Tibial nerve (tissue), 4 donors: Measurements from ENCODE around the gene BRSK2. TPM values are rescaled to one million over a fixed set of nuclear protein-coding genes. Genes with fewer than 3 reads are reported as not detected.
"Not testable (repeated sequence)": the region's sequence is repeated elsewhere in the genome, so short reads cannot be mapped to it uniquely, and the experiment has no call there.

Experiments used
- DNase-seq, 2 donors: peaks; one replicate each; pipeline ENCODE4 v3.0.0-alpha.2; 2019; ENCODE audit warnings: low spot score in 2 of 2
- H3K27ac ChIP-seq, 4 donors: fragments of 200-600 bp; sonication (generic) in 3 of 4; one replicate each; pipeline ENCODE4 v1.5.1; 2017 to 2019; ENCODE audit warnings: mild to moderate bottlenecking in 1 of 4
- H3K27me3 ChIP-seq, 2 donors: fragments of 200-600 bp; sonication (generic) in 1 of 2; one replicate each; pipeline versions ENCODE4 v1.5.1 to v1.6.0; 2017 to 2019
- H3K36me3 ChIP-seq, 3 donors: fragments of 200-600 bp; sonication (generic); one replicate each; pipeline ENCODE4 v1.5.1; 2018 to 2019
- H3K4me1 ChIP-seq, 4 donors: fragments of 200-600 bp; sonication (generic) in 3 of 4; one replicate each; pipeline ENCODE4 v1.5.1; 2017 to 2019
- H3K4me3 ChIP-seq, 4 donors: fragments of 200-600 bp; sonication (generic) in 3 of 4; one replicate each; pipeline ENCODE4 v1.5.1; 2017 to 2019; ENCODE audit warnings: mild to moderate bottlenecking in 1 of 4, moderate library complexity in 1 of 4
- H3K9me3 ChIP-seq, 4 donors: fragments of 200-600 bp; sonication (generic) in 3 of 4; one replicate each; pipeline ENCODE4 v1.5.1; 2017 to 2019
- CTCF ChIP-seq, 5 experiments: fragments of 200-600 bp in 3 of 5; fragments of 450-650 bp in 2 of 5; sonication (generic) in 3 of 5; IDR thresholded peaks; one replicate each; pipeline ENCODE4 v1.5.1; 2016 to 2019; ENCODE audit warnings: antibody characterized with exemption in 5 of 5, mild to moderate bottlenecking in 3 of 5, moderate library complexity in 2 of 5
- EP300 ChIP-seq, 2 donors: sonication (generic); formaldehyde crosslinking; IDR thresholded peaks; one replicate each; pipeline ENCODE4 v1.6.1; 2017; ENCODE audit warnings: antibody characterized with exemption in 2 of 2, mild to moderate bottlenecking in 1 of 2
- POLR2A ChIP-seq, 2 donors: fragments of 450-650 bp; IDR thresholded peaks; one replicate each; pipeline ENCODE4 v1.6.1; 2017; ENCODE audit warnings: antibody characterized with exemption in 2 of 2, mild to moderate bottlenecking in 2 of 2, moderate library complexity in 2 of 2
- WGBS, 2 donors: methylation state at CpG; one replicate each; pipeline ENCODE4 v1.1.5; 2018; 5-methylcytosine and 5-hydroxymethylcytosine counted together
- total RNA-seq, 4 donors: library from RNA; depleted of rRNA; stranded (reverse); fragments of >200 nt; gene quantifications; one replicate each; pipeline ENCODE4 v1.1.0, GENCODE V29; 2016

Gene BRSK2
- total RNA-seq, 4 donors from 2014 or later: 2.4 to 7.8 (median 4.6) TPM

- Histone ChIP-seq H3K27ac (peak overlapping the region in 2 of 4 donors; percentile 50 to 64), H3K9me3 (no peaks in the 10 kb centered on the region), H3K36me3 (no peaks in the 10 kb centered on the region), H3K4me1 (peaks cover 0 to 88% (median 35%) of the 10 kb centered on the region in 4 donors), H3K4me3 (no peak overlapping the region), H3K27me3 (no peaks in the 10 kb centered on the region)
- 77 to 86% methylated on average over 8 to 9 of the region's 9 CpGs for WGBS, 2 donors
- TF ChIP-seq CTCF (IDR thresholded peaks at IDR 0.05): no peak
- TF ChIP-seq EP300 (IDR thresholded peaks at IDR 0.05): no peak
- no peak for DNase-seq
Measured at GRCh38 chr11:1506981-1507380, 117.2 kb downstream of the BRSK2 start.

- Histone ChIP-seq H3K27ac (peak overlapping the region; percentile 17 to 64 (median 36)), H3K4me1 (peaks cover 0 to 89% (median 32%) of the 10 kb centered on the region in 4 donors), H3K4me3 (no peak overlapping the region), H3K27me3 (no peaks in the 10 kb centered on the region), H3K36me3 (no peaks in the 10 kb centered on the region), H3K9me3 (no peaks in the 10 kb centered on the region)
- WGBS, 2 donors: 50 to 65% methylated on average over 21 of the region's 21 CpGs
- no peak for DNase-seq
- TF ChIP-seq POLR2A (IDR thresholded peaks at IDR 0.05) (no peak), EP300 (IDR thresholded peaks at IDR 0.05) (no peak), CTCF (IDR thresholded peaks at IDR 0.05) (no peak)
Measured at GRCh38 chr11:1507381-1508140, 117.8 kb downstream of the BRSK2 start.

- H3K36me3 ChIP-seq: no peaks in the 10 kb centered on the region
- H3K9me3 ChIP-seq: no peaks in the 10 kb centered on the region
- H3K4me3 ChIP-seq: no peak overlapping the region
- WGBS, 2 donors: 67 to 76% methylated on average over 8 to 9 of the region's 15 CpGs
- TF ChIP-seq POLR2A (IDR thresholded peaks at IDR 0.05) (no peak), CTCF (IDR thresholded peaks at IDR 0.05) (no peak), EP300 (IDR thresholded peaks at IDR 0.05) (no peak)
- peak overlapping the region in 3 of 4 donors; percentile 30 to 64 (median 50) for H3K27ac ChIP-seq
- H3K4me1 ChIP-seq: peaks cover 0 to 87% (median 32%) of the 10 kb centered on the region in 4 donors
- no peaks in the 10 kb centered on the region for H3K27me3 ChIP-seq
- no peak for DNase-seq
Measured at GRCh38 chr11:1508491-1508891, 118.8 kb downstream of the BRSK2 start.

- no peaks in the 10 kb centered on the region for H3K36me3 ChIP-seq
- WGBS, 2 donors: 57 to 71% methylated on average over 6 to 10 of the region's 10 CpGs
- no peak overlapping the region for H3K4me3 ChIP-seq
- H3K4me1 ChIP-seq: peaks cover 0 to 87% (median 33%) of the 10 kb centered on the region in 4 donors
- peak overlapping the region in 3 of 4 donors; percentile 30 to 64 (median 56) for H3K27ac ChIP-seq
- no peak for TF ChIP-seq POLR2A (IDR thresholded peaks at IDR 0.05)
- no peak for TF ChIP-seq EP300 (IDR thresholded peaks at IDR 0.05)
- no peak for TF ChIP-seq CTCF (IDR thresholded peaks at IDR 0.05)
- no peaks in the 10 kb centered on the region for H3K27me3 ChIP-seq
- no peak for DNase-seq
- no peaks in the 10 kb centered on the region for H3K9me3 ChIP-seq
Measured at GRCh38 chr11:1508986-1509385, 119.3 kb downstream of the BRSK2 start.

GRCh38 chr11:1509626-1510255, 120.0 kb downstream of the BRSK2 start:
- H3K4me3 ChIP-seq: no peak overlapping the region
- H3K27ac ChIP-seq: peak overlapping the region in 2 of 4 donors; percentile 50 to 64
- H3K9me3 ChIP-seq: no peaks in the 10 kb centered on the region
- H3K36me3 ChIP-seq: no peaks in the 10 kb centered on the region
- WGBS, 2 donors: 51 to 82% methylated on average over 6 to 10 of the region's 20 CpGs
- peaks cover 0 to 87% (median 34%) of the 10 kb centered on the region in 4 donors for H3K4me1 ChIP-seq
- H3K27me3 ChIP-seq: no peaks in the 10 kb centered on the region
- TF ChIP-seq EP300 (IDR thresholded peaks at IDR 0.05) (no peak), CTCF (IDR thresholded peaks at IDR 0.05) (no peak), POLR2A (IDR thresholded peaks at IDR 0.05) (no peak)
- no peak for DNase-seq

- H3K27me3 ChIP-seq: not testable (repeated sequence)
- peaks cover 0 to 89% (median 39%) of the 10 kb centered on the region in 4 donors for H3K4me1 ChIP-seq
Measured at GRCh38 chr11:1510351-1510750, 120.6 kb downstream of the BRSK2 start.

More at GRCh38 chr11:1510351-1510750, 120.6 kb downstream of the BRSK2 start:
- not testable (repeated sequence) for DNase-seq, H3K9me3 ChIP-seq, H3K36me3 ChIP-seq, H3K4me3 ChIP-seq
- H3K27ac ChIP-seq: peak overlapping the region in 1 of 4 donors; percentile 77
- WGBS, 2 donors: 57 to 85% methylated on average over 8 to 11 of the region's 18 CpGs
